ENCODE results near the gene WASL.

Gene WASL

DNA sequence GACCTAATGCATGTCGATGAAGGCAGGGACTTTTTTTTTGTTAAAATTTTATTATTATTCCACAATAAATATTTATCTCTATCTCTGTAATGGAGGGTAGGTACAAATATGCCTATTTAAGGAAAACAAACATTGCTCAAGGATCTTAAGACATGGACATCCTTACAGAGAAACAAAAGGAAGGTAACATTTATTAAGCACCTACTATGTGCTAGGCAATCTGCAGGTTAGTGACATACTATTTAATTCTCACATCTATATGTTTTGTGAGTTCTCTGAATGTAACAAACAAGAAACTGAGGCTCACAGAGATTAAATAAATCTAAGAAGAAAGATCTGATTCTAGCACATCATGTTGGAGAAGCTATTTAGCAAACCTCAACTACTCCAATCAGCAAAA, 61.1 kb downstream of the WASL start:
- no peak for DNase-seq

GRCh38 chr7:123687161-123687560, 61.6 kb downstream of the WASL start:
- DNase-seq, result no peak

GRCh38 chr7:123682690-123683089, 66.1 kb downstream of the WASL start:
- DNase-seq, result no peak

DNA sequence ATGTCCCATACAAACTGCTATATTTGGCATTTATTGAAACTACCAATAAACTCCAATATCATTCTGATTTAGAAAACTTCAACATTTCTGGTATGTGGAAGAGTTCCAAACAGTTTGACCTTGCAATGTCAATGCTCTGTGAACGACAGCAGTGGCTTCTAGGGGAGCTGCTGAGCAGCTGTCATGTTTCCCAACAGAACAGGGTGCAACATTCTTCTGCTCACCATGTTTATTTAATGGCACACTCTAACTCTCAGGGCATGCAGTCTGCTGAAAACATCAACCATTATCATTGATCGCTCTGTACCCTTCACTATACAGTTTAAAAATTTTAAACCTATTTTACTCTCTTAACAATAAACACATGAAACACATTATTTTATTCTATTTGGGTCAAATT, 67.2 kb downstream of the WASL start:
- no peak for DNase-seq

GRCh38 chr7:123680580-123680979, 68.2 kb downstream of the WASL start:
- no peak for DNase-seq

DNA sequence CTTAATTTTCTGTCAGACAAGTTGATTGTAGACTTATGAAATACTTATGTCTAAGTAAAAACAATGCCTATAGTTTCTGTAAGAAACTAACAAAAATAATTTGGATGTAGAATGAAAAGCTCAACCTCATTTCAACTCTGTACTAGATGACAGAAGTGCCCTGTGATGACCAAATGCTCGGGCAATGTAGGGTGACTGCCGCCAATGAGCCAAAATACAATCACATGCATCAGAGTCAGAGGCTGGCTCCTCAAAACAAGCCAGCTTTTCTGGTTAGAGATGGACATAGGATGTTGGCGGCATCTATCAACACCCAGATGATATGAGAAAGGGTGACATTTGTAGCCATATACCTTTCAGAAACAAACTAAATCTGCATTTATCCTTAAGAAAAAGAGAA, 69.2 kb downstream of the WASL start:
- DNase-seq, result no peak

GRCh38 chr7:123677061-123677715, 71.6 kb downstream of the WASL start:
- no peak for DNase-seq

DNA sequence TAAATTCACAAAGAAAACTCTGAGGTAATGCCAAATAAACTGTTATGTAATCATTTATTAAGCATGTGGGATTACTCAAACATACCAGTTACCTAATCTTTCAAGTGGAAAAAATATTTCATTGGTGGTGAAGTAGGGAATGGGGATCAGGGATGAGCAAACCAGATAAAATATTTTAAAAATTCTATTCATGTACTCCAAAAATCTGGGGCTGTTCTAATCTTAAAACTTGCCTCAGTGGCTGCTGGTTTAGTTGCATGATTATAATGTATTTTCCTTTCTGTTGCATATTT, 73.7 kb downstream of the WASL start:
- no peak for DNase-seq

- no peak for DNase-seq
Measured at GRCh38 chr7:123674399-123675180, 74.2 kb downstream of the WASL start.

DNA sequence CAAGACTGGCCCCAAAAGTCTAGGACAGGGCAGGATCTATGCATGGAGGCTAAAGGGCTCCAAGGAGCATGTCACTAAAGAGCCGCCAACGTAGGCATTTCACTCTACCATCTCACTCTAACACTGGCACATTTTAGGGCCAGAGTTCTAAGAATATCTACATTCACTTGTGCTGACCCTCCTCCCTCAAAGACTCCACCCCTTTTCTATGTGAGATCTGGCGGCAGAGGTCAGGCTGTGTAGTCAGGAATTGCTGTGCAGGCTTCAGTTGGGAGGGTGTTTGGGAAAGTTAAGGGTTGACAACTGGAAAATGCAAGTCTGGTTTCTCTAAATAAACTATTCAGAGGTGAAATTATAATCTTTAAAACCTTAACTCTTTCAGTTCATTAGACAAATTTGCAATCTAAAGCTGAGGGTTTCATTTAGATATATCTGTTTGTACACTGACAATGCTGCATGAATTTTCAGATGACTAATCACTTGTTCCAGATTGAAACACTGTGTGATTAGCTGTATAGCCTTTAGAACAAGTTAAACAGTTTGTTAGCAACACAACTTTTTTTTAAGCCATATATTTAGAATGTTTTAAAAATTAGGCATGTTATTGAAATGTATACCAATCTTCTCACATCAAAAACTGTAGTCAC, 74.9 kb downstream of the WASL start:
- DNase-seq, result no peak

DNA sequence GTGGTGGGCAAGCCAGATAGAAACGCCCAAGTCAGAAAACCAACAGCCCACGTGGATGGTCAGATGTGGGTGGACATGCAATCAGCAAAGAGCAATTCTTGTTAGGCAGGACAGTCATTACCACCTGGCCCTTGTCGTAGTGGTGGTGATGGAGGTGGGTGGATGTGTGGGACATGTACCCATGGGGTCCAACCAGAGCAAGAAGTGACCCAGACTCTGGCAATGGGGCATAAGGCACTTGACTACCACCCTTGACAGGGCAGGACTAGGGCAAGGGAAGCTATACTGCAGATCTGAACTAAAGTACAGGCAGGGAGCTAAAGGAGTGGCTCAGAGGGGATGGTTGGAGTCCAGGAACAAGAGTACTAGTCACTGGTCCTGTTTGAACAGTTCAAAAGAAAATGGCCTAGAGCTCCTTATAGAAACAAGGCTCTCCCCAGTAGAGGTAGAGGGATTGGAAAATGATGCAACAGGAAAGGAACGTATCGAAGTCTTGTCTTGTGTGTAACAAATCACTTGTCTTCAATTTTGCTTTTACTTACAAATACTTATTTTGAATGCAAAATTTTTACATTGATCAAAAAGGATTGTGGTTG, 75.6 kb downstream of the WASL start:
- no peak for DNase-seq

DNA sequence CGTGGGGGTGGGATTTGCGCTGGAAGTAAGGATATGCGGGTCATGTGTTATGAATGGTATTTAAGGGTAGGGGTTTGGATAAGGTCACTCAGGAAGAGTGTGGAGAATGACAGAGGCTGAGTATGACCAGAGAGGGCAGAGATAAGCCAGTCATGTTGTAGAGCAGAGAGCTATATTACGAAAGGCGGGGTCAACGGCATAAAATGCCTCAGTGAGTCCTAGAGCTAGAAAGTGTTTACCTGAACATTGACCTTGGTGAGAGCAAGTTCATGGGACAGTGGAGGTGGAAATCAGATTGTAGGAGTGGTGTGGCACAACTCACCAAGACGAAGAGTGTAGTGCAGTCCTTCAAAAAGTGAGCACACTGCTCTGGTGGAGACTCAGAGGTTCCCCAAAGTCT, 79.3 kb downstream of the WASL start:
- no peak for DNase-seq

- DNase-seq, result no peak
Measured at GRCh38 chr7:123666492-123666891, 82.3 kb downstream of the WASL start.

- no peak for DNase-seq
Measured at GRCh38 chr7:123665896-123666295, 82.9 kb downstream of the WASL start.

GRCh38 chr7:123665157-123665556, 83.6 kb downstream of the WASL start:
- DNase-seq, result no peak

GRCh38 chr7:123663200-123663599, 85.6 kb downstream of the WASL start:
- DNase-seq, result no peak

DNA sequence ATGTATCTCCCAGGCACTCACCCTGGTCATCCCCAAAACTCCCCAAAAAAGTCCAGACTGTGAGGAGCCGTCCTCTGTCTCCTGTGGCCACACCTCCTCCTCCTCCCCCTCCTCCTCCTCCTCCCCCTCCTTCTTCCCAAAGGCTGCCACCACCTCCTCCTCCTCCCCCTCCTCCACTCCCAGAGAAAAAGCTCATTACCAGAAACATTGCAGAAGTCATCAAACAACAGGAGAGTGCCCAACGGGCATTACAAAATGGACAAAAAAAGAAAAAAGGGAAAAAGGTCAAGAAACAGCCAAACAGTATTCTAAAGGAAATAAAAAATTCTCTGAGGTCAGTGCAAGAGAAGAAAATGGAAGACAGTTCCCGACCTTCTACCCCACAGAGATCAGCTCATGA, 86.0 kb downstream of the WASL start:
- no peak for DNase-seq

- no peak for DNase-seq
Measured at GRCh38 chr7:123662293-123662692, 86.5 kb downstream of the WASL start.

DNA sequence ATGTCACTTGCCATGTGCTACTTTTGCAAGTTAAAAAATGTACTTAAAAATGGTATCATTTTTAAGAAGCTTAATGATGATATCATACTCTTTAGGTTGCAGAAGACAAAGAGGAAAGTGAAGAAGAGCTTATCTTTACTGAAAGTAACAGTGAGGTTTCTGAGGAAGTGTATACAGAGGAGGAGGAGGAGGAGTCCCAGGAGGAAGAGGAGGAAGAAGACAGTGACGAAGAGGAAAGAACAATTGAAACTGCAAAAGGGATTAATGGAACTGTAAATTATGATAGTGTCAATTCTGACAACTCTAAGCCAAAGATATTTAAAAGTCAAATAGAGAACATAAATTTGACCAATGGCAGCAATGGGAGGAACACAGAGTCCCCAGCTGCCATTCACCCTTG, 87.0 kb downstream of the WASL start:
- DNase-seq, result no peak

DNA sequence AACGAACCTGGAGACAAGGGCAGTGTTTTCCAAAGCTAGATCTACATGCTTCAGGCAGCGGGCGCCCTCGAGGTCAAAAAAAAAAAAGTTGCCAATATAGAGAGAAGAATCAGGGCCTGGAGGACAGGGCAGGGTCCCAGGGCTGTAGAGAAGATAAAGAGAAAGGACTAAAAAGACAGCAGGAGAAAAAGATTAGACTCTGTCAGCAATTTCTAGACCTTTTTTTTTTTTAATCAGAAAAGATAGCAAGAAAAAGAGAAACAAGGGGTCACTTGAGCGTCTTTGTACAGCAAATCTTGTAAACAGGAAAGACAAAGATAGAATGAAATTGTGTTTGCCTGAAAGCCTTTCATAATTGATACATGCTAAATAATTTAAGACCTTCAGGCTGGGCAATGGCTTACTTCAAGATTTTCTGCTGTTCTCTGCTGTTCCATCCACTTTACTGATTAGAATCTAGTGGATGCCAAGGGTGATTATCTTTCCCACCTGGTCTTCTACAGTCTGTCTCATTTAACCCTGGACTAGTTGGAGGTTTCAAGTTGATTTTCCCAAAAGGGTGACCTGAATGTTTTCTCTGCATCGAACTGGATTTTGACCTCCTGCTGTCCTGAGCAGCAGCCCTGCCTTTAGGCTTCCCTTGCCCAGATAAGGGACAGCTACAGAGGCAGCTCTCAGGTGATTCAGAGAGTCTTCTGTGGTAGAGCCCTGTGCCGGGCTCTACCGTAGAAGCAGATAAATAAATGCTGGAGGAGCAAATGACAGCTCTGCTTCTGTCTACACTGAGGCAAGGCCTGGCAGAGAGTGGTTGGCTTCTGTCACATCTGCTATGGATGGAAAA, 88.1 kb downstream of the WASL start:
- DNase-seq, result no peak

- DNase-seq, result no peak
Measured at GRCh38 chr7:123658023-123658422, 90.8 kb downstream of the WASL start.

DNA sequence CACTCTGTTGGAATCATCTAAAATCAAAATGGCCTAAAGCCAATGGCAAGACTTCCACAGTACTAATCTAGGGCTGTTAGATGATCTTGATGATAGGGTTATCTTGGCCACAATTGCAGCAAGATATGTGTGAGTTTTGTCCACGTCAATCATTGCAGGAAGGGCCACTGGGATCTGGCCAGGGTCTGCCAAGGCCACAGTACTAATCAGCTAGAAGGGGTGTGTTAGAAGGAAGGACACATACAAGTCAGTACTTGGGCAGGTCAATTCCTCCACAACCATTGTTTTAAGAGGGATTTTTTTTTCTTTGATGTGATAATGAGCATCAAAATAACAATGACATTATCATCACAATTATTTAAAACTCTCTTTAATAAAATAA, 91.5 kb downstream of the WASL start:
- DNase-seq, result no peak
